Keratinocyte (primary cell): ENCODE results near the gene PODN.

Source experiments
- CTCF ChIP-seq, 3 experiments: IDR thresholded peaks in 1 of 3; conservative IDR thresholded peaks in 1 of 3; optimal IDR thresholded peaks in 1 of 3; 2 replicates in 2 of 3; 3 replicates in 1 of 3; pipeline versions ENCODE3 to v1.5.1; 2011; ENCODE audit warnings: low read length in 3 of 3, mild to moderate bottlenecking in 3 of 3, moderate library complexity in 2 of 3, control low read depth in 1 of 3, inconsistent platforms in 1 of 3; ENCODE audit not compliant: insufficient read depth in 2 of 3; ENCODE audit errors: extremely low read depth in 1 of 3
- EZH2 ChIP-seq: IDR thresholded peaks from one replicate; pipeline ENCODE4 v1.6.1; 2012; ENCODE audit warnings: inconsistent platforms, mild to moderate bottlenecking, low read length, moderate library complexity

- TF ChIP-seq CTCF (optimal IDR thresholded peaks at IDR 0.05 in 1 of 3, IDR thresholded peaks at IDR 0.05 in 1 of 3, conservative IDR thresholded peaks at IDR 0.05 in 1 of 3; ENCODE audit: extremely low read depth in 1 of 3, insufficient read depth in 2 of 3, low read length in 3 of 3): no peak
- TF ChIP-seq EZH2: no peak
Observed at GRCh38 chr1:53115403-53116306, 53.6 kb downstream of the PODN start.
